DMS153 treated with DMSO at 0.1 percent for 48 hours (cell line): ENCODE measurements around the gene TENT4B.

Source experiments
- DNase-seq: peaks from one replicate; lab custom pipeline; 2025; ENCODE audit not compliant: unreplicated experiment; lab: John Stamatoyannopoulos, UW

The TENT4B gene

GRCh38 chr16:50254072-50254471 lies 101.0 kb downstream of the TENT4B start:
- no peak for DNase-seq

- no peak for DNase-seq
Measured at GRCh38 chr16:50255538-50255937, 102.4 kb downstream of the TENT4B start.

- no peak for DNase-seq
Measured at GRCh38 chr16:50256604-50257003, 103.5 kb downstream of the TENT4B start.

GRCh38 chr16:50257876-50258275 lies 104.8 kb downstream of the TENT4B start:
- DNase-seq: no peak

- no peak for DNase-seq
Measured at GRCh38 chr16:50259334-50260205, 106.5 kb downstream of the TENT4B start.

GRCh38 chr16:50260206-50261159 lies 107.4 kb downstream of the TENT4B start:
- DNase-seq: no peak

- no peak for DNase-seq
Measured at GRCh38 chr16:50261160-50261706, 108.1 kb downstream of the TENT4B start.

GRCh38 chr16:50261707-50262235 lies 108.7 kb downstream of the TENT4B start:
- no peak for DNase-seq

- no peak for DNase-seq
Measured at GRCh38 chr16:50263060-50263909, 110.2 kb downstream of the TENT4B start.

GRCh38 chr16:50263940-50264929 lies 111.1 kb downstream of the TENT4B start:
- DNase-seq: no peak

- no peak for DNase-seq
Measured at GRCh38 chr16:50265260-50265659, 112.2 kb downstream of the TENT4B start.

- DNase-seq: no peak
Measured at GRCh38 chr16:50265716-50266336, 112.7 kb downstream of the TENT4B start.

GRCh38 chr16:50266337-50267091 lies 113.4 kb downstream of the TENT4B start, which contains the start of gene ADCY7:
TSS of gene ADCY7 (plus strand) at chr16:50266551. CDS start at chr16:50288180, 21,629 bp downstream.
- DNase-seq: no peak

GRCh38 chr16:50267151-50267631 lies 114.1 kb downstream of the TENT4B start:
- DNase-seq: no peak

- DNase-seq: no peak
Measured at GRCh38 chr16:50267651-50268050, 114.5 kb downstream of the TENT4B start.

- no peak for DNase-seq
Measured at GRCh38 chr16:50268352-50268751, 115.2 kb downstream of the TENT4B start.

GRCh38 chr16:50269061-50269705 lies 116.1 kb downstream of the TENT4B start:
- no peak for DNase-seq
